ENCODE data around the gene PHGDH.

Gene PHGDH

DNA sequence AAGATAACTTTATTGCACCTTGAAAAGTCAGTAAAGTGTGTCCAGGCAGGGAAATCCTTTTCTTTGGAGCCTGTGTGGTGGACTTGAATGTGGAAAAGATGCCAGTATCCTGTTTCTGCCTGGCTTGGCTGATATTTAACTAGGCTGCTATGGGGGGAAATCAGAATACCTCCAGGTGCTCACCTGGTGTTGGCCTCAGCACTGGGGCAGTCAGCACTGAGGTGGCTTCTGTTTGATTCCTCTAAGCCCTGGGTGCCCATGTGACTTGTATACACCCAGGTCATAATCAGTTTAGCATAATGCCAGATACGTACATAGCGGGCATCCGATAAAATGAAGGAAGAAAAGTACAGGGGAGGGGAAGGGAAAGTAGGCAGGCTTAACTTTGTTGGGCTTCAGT lies 7.2 kb downstream of the PHGDH start:
- Histone ChIP-seq H3K9me3 (ENCODE audit: control insufficient read depth, insufficient read depth, low read length) (no peaks in the 10 kb centered on the region), H3K4me1 (ENCODE audit: control insufficient read depth, insufficient read depth, low read length) (peaks cover 20% of the 10 kb centered on the region), H3K4me3 (ENCODE audit: low read depth, low read length) (no peak overlapping the region), H3K36me3 (ENCODE audit: control insufficient read depth, insufficient read depth, low read length) (peaks cover 37% of the 10 kb centered on the region), H3K27me3 (ENCODE audit: control insufficient read depth, insufficient read depth, low read length) (no peaks in the 10 kb centered on the region), H3K9ac (ENCODE audit: low read depth, low read length) (no peak overlapping the region)

DNA sequence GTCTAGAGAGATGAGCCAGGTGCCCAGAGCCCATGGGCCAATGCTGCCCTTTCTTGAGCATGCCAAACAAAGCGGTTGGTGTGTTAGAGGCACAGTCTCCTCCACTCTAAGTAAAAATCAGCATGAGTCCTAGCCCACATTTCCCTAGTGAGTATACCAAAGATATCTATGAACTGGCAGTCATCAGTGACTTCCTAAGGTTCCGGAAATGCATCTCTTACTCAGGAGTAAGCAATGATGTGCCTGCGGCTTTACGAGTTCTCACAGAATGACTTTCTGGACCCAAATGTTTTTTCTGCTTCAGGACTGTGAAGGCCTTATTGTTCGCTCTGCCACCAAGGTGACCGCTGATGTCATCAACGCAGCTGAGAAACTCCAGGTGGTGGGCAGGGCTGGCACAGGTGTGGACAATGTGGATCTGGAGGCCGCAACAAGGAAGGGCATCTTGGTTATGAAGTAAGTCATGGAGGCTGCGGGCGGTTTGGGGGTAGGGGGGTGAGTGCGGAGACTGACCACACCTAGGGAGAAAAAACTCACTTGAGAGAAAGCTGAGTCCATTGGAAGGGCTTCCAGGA lies 9.2 kb downstream of the PHGDH start:
- Histone ChIP-seq H3K9me3 (ENCODE audit: control insufficient read depth, insufficient read depth, low read length) (no peaks in the 10 kb centered on the region), H3K27me3 (ENCODE audit: control insufficient read depth, insufficient read depth, low read length) (no peaks in the 10 kb centered on the region), H3K9ac (ENCODE audit: low read depth, low read length) (no peak overlapping the region), H3K36me3 (ENCODE audit: control insufficient read depth, insufficient read depth, low read length) (peaks cover 55% of the 10 kb centered on the region), H3K4me1 (ENCODE audit: control insufficient read depth, insufficient read depth, low read length) (peaks cover 8% of the 10 kb centered on the region), H3K4me3 (ENCODE audit: low read depth, low read length) (no peak overlapping the region)

DNA sequence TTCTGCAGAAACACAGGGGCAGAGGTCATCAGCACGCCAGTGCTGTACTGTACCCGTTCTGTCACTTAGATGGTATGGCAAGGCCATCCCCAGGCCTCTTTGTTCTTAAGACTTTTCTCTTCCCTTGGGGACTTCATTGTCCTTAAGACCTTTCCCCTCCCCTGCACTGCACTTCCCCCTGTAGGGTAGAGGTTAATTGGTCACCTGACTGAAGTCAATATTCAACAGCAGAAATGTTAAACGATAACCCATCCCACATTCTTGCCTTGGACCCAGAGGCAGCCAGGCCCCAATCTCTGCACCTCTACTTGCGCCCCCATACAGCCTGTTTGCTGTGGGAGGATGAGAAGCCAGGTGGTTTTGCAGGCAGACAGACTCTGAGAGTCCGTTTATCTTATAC lies 10.2 kb downstream of the PHGDH start:
- Histone ChIP-seq H3K9ac (ENCODE audit: low read depth, low read length) (no peak overlapping the region), H3K4me1 (ENCODE audit: control insufficient read depth, insufficient read depth, low read length) (no peaks in the 10 kb centered on the region), H3K27me3 (ENCODE audit: control insufficient read depth, insufficient read depth, low read length) (no peaks in the 10 kb centered on the region), H3K9me3 (ENCODE audit: control insufficient read depth, insufficient read depth, low read length) (no peaks in the 10 kb centered on the region), H3K4me3 (ENCODE audit: low read depth, low read length) (no peak overlapping the region), H3K36me3 (ENCODE audit: control insufficient read depth, insufficient read depth, low read length) (peaks cover 64% of the 10 kb centered on the region)

- H3K27me3 ChIP-seq (ENCODE audit: control insufficient read depth, insufficient read depth, low read length): no peaks in the 10 kb centered on the region
- H3K9me3 ChIP-seq (ENCODE audit: control insufficient read depth, insufficient read depth, low read length): no peaks in the 10 kb centered on the region
- H3K4me1 ChIP-seq (ENCODE audit: control insufficient read depth, insufficient read depth, low read length): no peaks in the 10 kb centered on the region
- H3K36me3 ChIP-seq (ENCODE audit: control insufficient read depth, insufficient read depth, low read length): peaks cover 87% of the 10 kb centered on the region
- no peak overlapping the region for H3K9ac ChIP-seq (ENCODE audit: low read depth, low read length)
- H3K4me3 ChIP-seq (ENCODE audit: low read depth, low read length): no peak overlapping the region
These were observed 13.0 kb downstream of the PHGDH start for GRCh38 chr1:119724611-119725218.

DNA sequence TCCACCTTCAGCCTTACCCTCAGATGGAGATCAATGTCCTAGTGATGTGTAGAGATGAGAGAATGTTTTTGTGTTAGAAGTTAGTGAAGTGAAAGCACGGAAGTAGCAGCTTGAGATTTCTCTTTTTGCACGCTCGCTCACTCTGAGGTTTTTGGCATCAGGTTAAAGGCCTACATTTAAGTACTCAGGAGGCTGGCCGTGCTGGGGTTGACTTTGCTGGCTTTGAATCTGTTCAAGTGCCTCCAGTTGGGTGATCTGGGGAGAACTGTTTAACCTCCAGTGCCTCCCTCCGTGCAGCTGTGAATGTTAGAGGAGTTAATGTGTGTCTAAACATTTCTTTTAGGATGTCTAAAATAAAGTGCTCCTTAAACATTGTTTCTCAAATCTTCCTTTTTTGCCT lies 13.9 kb downstream of the PHGDH start:
- H3K36me3 ChIP-seq (ENCODE audit: control insufficient read depth, insufficient read depth, low read length): peaks cover 83% of the 10 kb centered on the region
- H3K27me3 ChIP-seq (ENCODE audit: control insufficient read depth, insufficient read depth, low read length): no peaks in the 10 kb centered on the region
- no peak overlapping the region for H3K4me3 ChIP-seq (ENCODE audit: low read depth, low read length)
- H3K9ac ChIP-seq (ENCODE audit: low read depth, low read length): no peak overlapping the region
- no peaks in the 10 kb centered on the region for H3K4me1 ChIP-seq (ENCODE audit: control insufficient read depth, insufficient read depth, low read length)
- H3K9me3 ChIP-seq (ENCODE audit: control insufficient read depth, insufficient read depth, low read length): no peaks in the 10 kb centered on the region

- Histone ChIP-seq H3K4me1 (ENCODE audit: control insufficient read depth, insufficient read depth, low read length) (no peaks in the 10 kb centered on the region), H3K27me3 (ENCODE audit: control insufficient read depth, insufficient read depth, low read length) (no peaks in the 10 kb centered on the region), H3K4me3 (ENCODE audit: low read depth, low read length) (no peak overlapping the region), H3K9ac (ENCODE audit: low read depth, low read length) (no peak overlapping the region), H3K36me3 (ENCODE audit: control insufficient read depth, insufficient read depth, low read length) (peaks cover 77% of the 10 kb centered on the region), H3K9me3 (ENCODE audit: control insufficient read depth, insufficient read depth, low read length) (no peaks in the 10 kb centered on the region)
These were observed 16.3 kb downstream of the PHGDH start for GRCh38 chr1:119727991-119728390.

GRCh38 chr1:119729044-119729443 lies 17.3 kb downstream of the PHGDH start:
- Histone ChIP-seq H3K27me3 (ENCODE audit: control insufficient read depth, insufficient read depth, low read length) (no peaks in the 10 kb centered on the region), H3K9me3 (ENCODE audit: control insufficient read depth, insufficient read depth, low read length) (no peaks in the 10 kb centered on the region), H3K36me3 (ENCODE audit: control insufficient read depth, insufficient read depth, low read length) (peaks cover 76% of the 10 kb centered on the region), H3K4me1 (ENCODE audit: control insufficient read depth, insufficient read depth, low read length) (no peaks in the 10 kb centered on the region), H3K4me3 (ENCODE audit: low read depth, low read length) (no peak overlapping the region), H3K9ac (ENCODE audit: low read depth, low read length) (no peak overlapping the region)

- H3K9ac ChIP-seq (ENCODE audit: low read depth, low read length): no peak overlapping the region
- H3K4me3 ChIP-seq (ENCODE audit: low read depth, low read length): no peak overlapping the region
- H3K27me3 ChIP-seq (ENCODE audit: control insufficient read depth, insufficient read depth, low read length): no peaks in the 10 kb centered on the region
- H3K36me3 ChIP-seq (ENCODE audit: control insufficient read depth, insufficient read depth, low read length): peaks cover 76% of the 10 kb centered on the region
- H3K9me3 ChIP-seq (ENCODE audit: control insufficient read depth, insufficient read depth, low read length): no peaks in the 10 kb centered on the region
- H3K4me1 ChIP-seq (ENCODE audit: control insufficient read depth, insufficient read depth, low read length): no peaks in the 10 kb centered on the region
These were observed 19.3 kb downstream of the PHGDH start for GRCh38 chr1:119731060-119731459.

DNA sequence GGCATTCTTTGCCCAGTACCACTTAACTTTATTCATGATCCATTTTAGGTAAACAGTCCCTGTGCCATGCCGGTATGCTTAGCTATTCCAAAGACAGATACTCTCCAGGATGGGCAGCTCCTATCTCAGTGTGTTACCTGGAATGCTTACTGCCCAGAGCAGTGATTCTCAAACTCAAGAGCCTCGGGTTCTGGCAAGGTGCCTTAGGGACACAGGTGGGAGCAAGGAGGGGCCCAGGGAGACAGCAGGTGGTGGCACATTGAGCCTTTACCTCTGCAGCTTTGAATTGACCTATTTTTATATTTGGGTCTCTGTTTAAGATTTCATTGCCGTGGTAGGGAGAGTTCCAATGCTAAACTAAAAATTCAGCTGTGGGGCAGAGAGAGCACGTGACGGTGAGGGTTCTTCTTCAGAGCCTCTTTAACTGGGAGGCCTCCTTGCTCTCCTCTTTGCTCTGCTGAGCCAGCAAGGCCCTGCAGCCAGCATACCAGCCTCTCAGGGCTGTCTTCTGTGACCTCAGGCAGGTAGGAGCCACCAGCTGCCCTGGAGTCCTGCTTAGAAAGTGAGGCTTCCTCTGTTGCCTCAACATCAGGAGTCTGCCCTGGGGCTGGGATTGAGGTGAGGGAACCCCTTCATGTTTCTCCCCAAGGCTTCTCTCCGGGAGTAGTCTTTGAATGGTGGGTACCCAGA lies 20.2 kb downstream of the PHGDH start:
- Histone ChIP-seq H3K27me3 (ENCODE audit: control insufficient read depth, insufficient read depth, low read length) (no peaks in the 10 kb centered on the region), H3K4me1 (ENCODE audit: control insufficient read depth, insufficient read depth, low read length) (no peaks in the 10 kb centered on the region), H3K4me3 (ENCODE audit: low read depth, low read length) (no peak overlapping the region), H3K36me3 (ENCODE audit: control insufficient read depth, insufficient read depth, low read length) (peaks cover 76% of the 10 kb centered on the region), H3K9me3 (ENCODE audit: control insufficient read depth, insufficient read depth, low read length) (no peaks in the 10 kb centered on the region), H3K9ac (ENCODE audit: low read depth, low read length) (no peak overlapping the region)

GRCh38 chr1:119732465-119733168 lies 20.9 kb downstream of the PHGDH start:
- Histone ChIP-seq H3K9me3 (ENCODE audit: control insufficient read depth, insufficient read depth, low read length) (no peaks in the 10 kb centered on the region), H3K9ac (ENCODE audit: low read depth, low read length) (no peak overlapping the region), H3K4me1 (ENCODE audit: control insufficient read depth, insufficient read depth, low read length) (no peaks in the 10 kb centered on the region), H3K36me3 (ENCODE audit: control insufficient read depth, insufficient read depth, low read length) (peaks cover 78% of the 10 kb centered on the region), H3K27me3 (ENCODE audit: control insufficient read depth, insufficient read depth, low read length) (no peaks in the 10 kb centered on the region), H3K4me3 (ENCODE audit: low read depth, low read length) (no peak overlapping the region)

- H3K4me1 ChIP-seq (ENCODE audit: control insufficient read depth, insufficient read depth, low read length): no peaks in the 10 kb centered on the region
- no peak overlapping the region for H3K4me3 ChIP-seq (ENCODE audit: low read depth, low read length)
- H3K27me3 ChIP-seq (ENCODE audit: control insufficient read depth, insufficient read depth, low read length): no peaks in the 10 kb centered on the region
- peaks cover 77% of the 10 kb centered on the region for H3K36me3 ChIP-seq (ENCODE audit: control insufficient read depth, insufficient read depth, low read length)
- no peaks in the 10 kb centered on the region for H3K9me3 ChIP-seq (ENCODE audit: control insufficient read depth, insufficient read depth, low read length)
- H3K9ac ChIP-seq (ENCODE audit: low read depth, low read length): no peak overlapping the region
These were observed 22.0 kb downstream of the PHGDH start for GRCh38 chr1:119733754-119734153.

- Histone ChIP-seq H3K9me3 (ENCODE audit: control insufficient read depth, insufficient read depth, low read length) (no peaks in the 10 kb centered on the region), H3K4me3 (ENCODE audit: low read depth, low read length) (no peak overlapping the region), H3K36me3 (ENCODE audit: control insufficient read depth, insufficient read depth, low read length) (peaks cover 63% of the 10 kb centered on the region), H3K27me3 (ENCODE audit: control insufficient read depth, insufficient read depth, low read length) (no peaks in the 10 kb centered on the region), H3K4me1 (ENCODE audit: control insufficient read depth, insufficient read depth, low read length) (no peaks in the 10 kb centered on the region), H3K9ac (ENCODE audit: low read depth, low read length) (no peak overlapping the region)
These were observed 23.5 kb downstream of the PHGDH start for GRCh38 chr1:119735217-119735616.

Data from iPS-15b (cell line).